ENCODE results near the gene HEYL.

The HEYL gene

GRCh38 chr1:39639305-39640130 lies at the start of gene HEYL:
Gene HEYL, minus strand, starts transcription at chr1:39639643. Its CDS starts 18 bp downstream, at chr1:39639625.
- DNase-seq (ENCODE audit: low spot score): peak; percentile 85

- DNase-seq (ENCODE audit: low spot score): no peak
These were observed 49.8 kb upstream of the HEYL start for GRCh38 chr1:39689214-39689613.

- peak; percentile 17 for DNase-seq (ENCODE audit: low spot score)
These were observed 49.3 kb upstream of the HEYL start for GRCh38 chr1:39688706-39689105.

- no peak for DNase-seq (ENCODE audit: low spot score)
These were observed 47.8 kb upstream of the HEYL start for GRCh38 chr1:39687243-39687642.

GRCh38 chr1:39685071-39685470 lies 45.6 kb upstream of the HEYL start:
- DNase-seq (ENCODE audit: low spot score): no peak

GRCh38 chr1:39684313-39684664 lies 44.8 kb upstream of the HEYL start:
- no peak for DNase-seq (ENCODE audit: low spot score)

- no peak for DNase-seq (ENCODE audit: low spot score)
These were observed 44.3 kb upstream of the HEYL start for GRCh38 chr1:39683591-39684312.

- no peak for DNase-seq (ENCODE audit: low spot score)
These were observed 42.6 kb upstream of the HEYL start for GRCh38 chr1:39681999-39682398.

- no peak for DNase-seq (ENCODE audit: low spot score)
These were observed 41.9 kb upstream of the HEYL start for GRCh38 chr1:39681294-39681693.

GRCh38 chr1:39680751-39681150 lies 41.3 kb upstream of the HEYL start:
- DNase-seq (ENCODE audit: low spot score): no peak

GRCh38 chr1:39679821-39680220 lies 40.4 kb upstream of the HEYL start:
- DNase-seq (ENCODE audit: low spot score): no peak

GRCh38 chr1:39678889-39679288 lies 39.4 kb upstream of the HEYL start:
- DNase-seq (ENCODE audit: low spot score): no peak

- no peak for DNase-seq (ENCODE audit: low spot score)
These were observed 38.2 kb upstream of the HEYL start for GRCh38 chr1:39677645-39678044.

GRCh38 chr1:39676948-39677548 lies 37.6 kb upstream of the HEYL start:
- DNase-seq (ENCODE audit: low spot score): no peak

- DNase-seq (ENCODE audit: low spot score): no peak
These were observed 35.8 kb upstream of the HEYL start for GRCh38 chr1:39675220-39675619.

GRCh38 chr1:39673215-39673614 lies 33.8 kb upstream of the HEYL start:
- DNase-seq (ENCODE audit: low spot score): no peak

GRCh38 chr1:39672551-39672947 lies 33.1 kb upstream of the HEYL start:
- no peak for DNase-seq (ENCODE audit: low spot score)

GRCh38 chr1:39671793-39672550 lies 32.5 kb upstream of the HEYL start, which contains the start of gene NT5C1A:
Gene NT5C1A, minus strand, starts transcription at chr1:39672107. Its CDS starts 69 bp downstream, at chr1:39672038.
- DNase-seq (ENCODE audit: low spot score): peak; percentile 18

- DNase-seq (ENCODE audit: low spot score): no peak
These were observed 32.0 kb upstream of the HEYL start for GRCh38 chr1:39671433-39671792.

GRCh38 chr1:39670689-39671088 lies 31.2 kb upstream of the HEYL start:
- DNase-seq (ENCODE audit: low spot score): no peak

- DNase-seq (ENCODE audit: low spot score): no peak
These were observed 29.5 kb upstream of the HEYL start for GRCh38 chr1:39668894-39669293.

GRCh38 chr1:39668111-39668510 lies 28.7 kb upstream of the HEYL start:
- DNase-seq (ENCODE audit: low spot score): no peak
